ENCODE data around the gene ZNF141. TPM values are rescaled to one million over a fixed set of nuclear protein-coding genes. Genes with fewer than 3 reads are reported as not detected.
"Not testable (repeated sequence)": the region's sequence is repeated elsewhere in the genome, so short reads cannot be mapped to it uniquely, and the experiment has no call there.

Gene ZNF141
- total RNA-seq, 1 donor from 2014 or later: 14.8 TPM

DNA sequence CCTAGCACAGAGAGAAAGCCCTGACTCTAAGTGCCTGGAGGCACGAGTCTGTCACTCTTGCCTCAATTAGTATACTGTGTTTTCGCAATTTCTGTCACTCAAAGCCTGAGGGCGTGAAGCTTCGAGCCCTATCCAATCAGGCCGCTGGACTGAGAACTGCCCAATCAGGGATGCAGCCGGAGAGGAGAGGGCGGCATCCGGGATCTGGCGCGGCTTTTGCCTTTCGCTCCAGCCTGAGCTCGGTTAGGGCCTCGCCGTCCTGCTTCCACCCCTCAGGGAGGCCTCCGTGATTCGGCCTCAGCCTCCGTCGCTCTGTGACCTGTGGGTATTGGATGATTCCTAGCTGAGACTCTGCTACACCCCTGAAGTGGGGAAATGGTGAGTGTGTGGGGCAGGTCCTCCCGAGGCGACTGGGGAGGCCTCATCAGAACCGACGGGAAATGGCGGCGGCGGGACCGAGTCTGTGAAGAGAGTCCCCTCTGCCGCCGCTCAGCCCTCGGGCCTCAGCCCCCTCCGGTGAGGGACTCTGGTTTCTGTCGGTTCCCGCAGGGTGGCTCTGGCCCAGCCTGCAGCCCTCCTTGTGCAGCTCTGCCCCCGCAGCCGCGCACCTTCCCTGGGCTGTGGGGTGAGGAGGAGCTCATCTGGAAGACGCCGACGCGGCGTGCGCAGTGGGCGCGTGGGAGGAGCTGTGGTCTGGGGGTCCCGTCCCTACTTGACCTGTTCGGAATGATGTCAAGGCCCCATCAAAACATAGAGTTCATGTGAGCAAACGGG, 48.5 kb downstream of the ZNF141 start:
- DNase-seq: no peak

DNA sequence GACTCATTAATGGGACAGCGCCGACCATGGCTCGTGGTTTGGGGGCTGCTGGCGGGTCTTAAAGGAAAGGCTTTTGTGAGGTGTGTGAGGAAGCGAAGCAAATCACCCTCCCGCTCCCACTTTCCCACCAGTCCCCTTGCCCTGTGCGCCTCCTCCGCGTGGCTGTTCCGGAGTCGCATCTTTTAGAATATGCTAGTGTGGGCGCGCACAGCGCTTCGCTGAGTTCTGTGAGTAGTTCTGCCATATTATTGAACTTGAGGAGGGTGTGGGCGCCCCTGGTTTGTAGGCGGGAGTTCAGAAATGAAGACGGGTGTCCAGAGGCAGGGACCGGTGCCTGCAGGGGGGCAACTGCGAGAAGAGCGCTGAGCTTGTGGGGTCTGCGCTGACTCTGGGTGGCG, 49.1 kb downstream of the ZNF141 start:
- DNase-seq: no peak

DNA sequence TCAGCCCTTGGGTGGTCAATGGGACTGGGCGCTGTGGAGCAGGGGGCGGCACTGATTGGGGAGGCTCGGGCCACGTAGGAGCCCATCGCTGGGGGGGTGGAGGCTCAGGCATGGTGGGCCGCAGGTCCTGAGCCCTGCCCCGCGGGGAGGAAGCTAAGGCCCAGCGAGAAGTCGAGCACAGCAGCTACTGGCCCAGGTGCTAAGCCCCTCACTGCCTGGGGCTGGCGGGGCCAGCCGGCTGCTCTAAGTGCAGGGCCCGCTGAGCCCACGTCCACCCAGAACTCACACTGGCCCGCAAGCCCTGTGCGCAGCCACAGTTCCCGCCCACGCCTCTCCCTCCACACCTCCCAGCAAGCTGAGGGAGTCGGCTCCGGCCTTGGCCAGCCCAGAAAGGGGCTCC, 66.4 kb downstream of the ZNF141 start:
- no peak for DNase-seq

DNA sequence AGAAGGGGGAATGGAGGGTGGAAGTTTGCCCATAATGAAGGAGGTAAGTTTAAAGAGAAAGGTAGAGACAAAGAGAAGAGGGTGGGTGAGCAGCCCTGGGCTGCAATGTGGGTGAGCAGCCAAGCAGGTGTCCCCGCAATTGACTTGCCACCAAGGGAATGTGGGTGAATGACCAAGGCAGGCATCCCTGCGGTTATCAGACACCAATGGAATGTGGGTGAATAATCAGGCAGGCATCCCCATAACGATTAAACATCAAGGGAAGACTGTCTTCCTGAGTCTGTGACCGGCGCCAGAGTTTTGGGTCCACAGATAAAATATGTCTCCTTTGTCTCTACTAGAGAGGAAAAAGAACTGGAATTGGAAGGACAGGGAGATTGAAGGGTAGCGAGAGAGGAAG, 70.7 kb downstream of the ZNF141 start:
- not testable (repeated sequence) for DNase-seq

DNA sequence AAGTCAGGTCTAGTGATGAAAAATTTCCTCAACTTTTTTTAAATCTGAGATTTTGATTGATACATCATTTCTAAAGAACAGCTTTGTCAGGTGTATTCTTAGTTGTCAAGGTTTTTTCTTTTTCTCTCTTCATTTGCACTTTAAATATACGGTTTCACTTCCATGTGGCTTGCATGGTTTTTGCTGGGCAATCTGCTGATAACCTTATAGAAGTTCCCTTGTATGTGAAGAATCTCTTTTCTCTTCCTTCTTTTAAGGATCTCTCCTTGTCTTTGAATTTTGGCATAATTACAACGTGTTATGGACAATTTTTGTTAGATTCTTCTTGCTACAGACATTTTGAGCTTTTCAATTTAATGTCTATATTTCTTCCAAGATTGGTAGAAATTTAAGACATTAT, 85.0 kb downstream of the ZNF141 start:
- no peak for DNase-seq

Other genes starting within 250 kb of the ZNF141 start
- 6.1 and 9.3 TPM in 2 replicates for gene ZNF718, start 213.3 kb upstream of the ZNF141 start, total RNA-seq
- 1.4 and 2.0 TPM in 2 replicates for gene ZNF732, start 32.3 kb upstream of the ZNF141 start, total RNA-seq
- gene ZNF721, start 161.3 kb downstream of the ZNF141 start, total RNA-seq: 30.9 and 35.9 TPM in 2 replicates
- gene PIGG, start 161.4 kb downstream of the ZNF141 start, total RNA-seq: 37.8 and 49.0 TPM in 2 replicates
- gene TMEM271, start 238.5 kb downstream of the ZNF141 start, total RNA-seq: not detected in 2 replicates